IMR-90 (cell line): ENCODE results near the gene STX19. TPM values are rescaled to one million over a fixed set of nuclear protein-coding genes. Genes with fewer than 3 reads are reported as not detected.

Experiments used
- ATAC-seq: fragments of 200-7000 bp; cut with Tn5 transposase; 2 replicates; pipeline ENCODE4 v1.9.1; 2020; ENCODE audit warnings: low read depth, mild to moderate bottlenecking, moderate library complexity
- BruUV-seq: library from RNA; stranded (reverse); fragments of 400-500 nt; replicated peaks from 2 replicates; lab custom pipeline; 2021; lab: Mats Ljungman, UMichigan
- CTCF ChIA-PET: fragments of 300-600 bp; formaldehyde crosslinking; extraction: SDS; loops from one replicate; lab custom pipeline; 2021; ENCODE audit warnings: antibody characterized with exemption; lab: Yijun Ruan, JAX
- POLR2A ChIA-PET: fragments of 300-600 bp; sonication (Branson Sonifier 250); formaldehyde crosslinking; loops from one replicate; lab custom pipeline; 2022; ENCODE audit warnings: antibody characterized with exemption; ENCODE audit not compliant: unreplicated experiment; lab: Charles Lee
- DNase-seq: peaks from one replicate; pipeline ENCODE4 v3.0.0; 2013
- H2AFZ ChIP-seq: replicated peaks from 2 replicates; pipeline ENCODE3; 2013; ENCODE audit warnings: low read length, mild to moderate bottlenecking; ENCODE audit not compliant: poor library complexity
- H2AK5ac ChIP-seq: 2 replicates; pipeline ENCODE4 v1.6.1; 2013; ENCODE audit warnings: low read depth, low read length, inconsistent platforms
- H2AK9ac ChIP-seq: replicated peaks from 2 replicates; pipeline ENCODE3; 2013; ENCODE audit warnings: mild to moderate bottlenecking, low read depth, low read length, moderate library complexity; ENCODE audit not compliant: poor library complexity
- H2BK120ac ChIP-seq: 2 replicates; pipeline ENCODE4 v1.6.1; 2013; ENCODE audit warnings: low read depth, low read length, inconsistent platforms
- H2BK15ac ChIP-seq: 3 replicates; pipeline ENCODE4 v1.6.1; 2013; ENCODE audit warnings: low read depth, low read length, inconsistent platforms
- H2BK20ac ChIP-seq: 2 replicates; pipeline ENCODE4 v1.6.1; 2013; ENCODE audit warnings: low read depth, mild to moderate bottlenecking, inconsistent platforms, low read length, moderate library complexity
- H2BK5ac ChIP-seq: 2 replicates; pipeline ENCODE4 v1.6.1; 2013; ENCODE audit warnings: mild to moderate bottlenecking, low read depth, low read length, inconsistent platforms; ENCODE audit not compliant: poor library complexity, severe bottlenecking
- H3K14ac ChIP-seq: replicated peaks from 2 replicates; pipeline ENCODE4 v1.6.1; 2013; ENCODE audit warnings: low read depth, low read length, inconsistent platforms
- H3K18ac ChIP-seq: 2 replicates; pipeline ENCODE4 v1.6.1; 2013; ENCODE audit warnings: low read depth, low read length, control low read depth
- H3K23ac ChIP-seq: 2 replicates; pipeline ENCODE4 v1.6.1; 2013; ENCODE audit warnings: low read depth, low read length, inconsistent platforms
- H3K27ac ChIP-seq: 2 replicates; pipeline ENCODE4 v1.5.1; 2013; ENCODE audit warnings: mild to moderate bottlenecking, control low read depth, low read length; ENCODE audit not compliant: insufficient read depth
- H3K27me3 ChIP-seq: 2 replicates; pipeline ENCODE4 v1.6.1; 2013; ENCODE audit warnings: low read length; ENCODE audit not compliant: control insufficient read depth, insufficient read depth
- H3K36me3 ChIP-seq: 2 replicates; pipeline ENCODE4 v1.6.1; 2013; ENCODE audit warnings: low read length, mixed read lengths; ENCODE audit not compliant: control insufficient read depth, insufficient read depth
- H3K4ac ChIP-seq: 2 replicates; pipeline ENCODE4 v1.6.1; 2013; ENCODE audit warnings: low read depth, low read length, inconsistent platforms
- H3K4me1 ChIP-seq: 2 replicates; pipeline ENCODE4 v1.6.1; 2013; ENCODE audit warnings: low read length, mixed read lengths; ENCODE audit not compliant: control insufficient read depth, insufficient read depth
- H3K4me2 ChIP-seq: 2 replicates; pipeline ENCODE4 v1.6.1; 2013; ENCODE audit warnings: low read depth, mild to moderate bottlenecking, control low read depth, low read length, moderate library complexity
- H3K4me3 ChIP-seq: 2 replicates; pipeline ENCODE4 v1.5.1; 2013; ENCODE audit warnings: low read depth, mild to moderate bottlenecking, control low read depth, low read length, moderate library complexity; ENCODE audit not compliant: insufficient read depth
- H3K56ac ChIP-seq: 2 replicates; pipeline ENCODE4 v1.6.1; 2013; ENCODE audit warnings: low read length, inconsistent platforms; ENCODE audit not compliant: insufficient read depth; ENCODE audit errors: extremely low read depth
- H3K79me1 ChIP-seq, 2 experiments: 2 replicates each; pipeline ENCODE4 v1.6.1; 2013; ENCODE audit warnings: low read length in 2 of 2, inconsistent platforms in 1 of 2, low read depth in 1 of 2
- H3K9ac ChIP-seq: 2 replicates; pipeline ENCODE4 v1.6.1; 2013; ENCODE audit warnings: low read depth, low read length, control low read depth
- H3K9me1 ChIP-seq: 2 replicates; pipeline ENCODE4 v1.6.1; 2013; ENCODE audit warnings: low read length, inconsistent platforms; ENCODE audit not compliant: insufficient read depth
- H3K9me3 ChIP-seq: 2 replicates; pipeline ENCODE4 v1.6.1; 2013; ENCODE audit warnings: low read length; ENCODE audit not compliant: control insufficient read depth, insufficient read depth
- H4K20me1 ChIP-seq: 2 replicates; pipeline ENCODE4 v1.6.1; 2013; ENCODE audit warnings: low read length, inconsistent platforms; ENCODE audit not compliant: insufficient read depth
- H4K5ac ChIP-seq: 2 replicates; pipeline ENCODE4 v1.6.1; 2013; ENCODE audit warnings: mild to moderate bottlenecking, low read depth, low read length, control low read depth
- H4K8ac ChIP-seq, 2 experiments: 2 replicates each; pipeline ENCODE4 v1.6.1; 2013; ENCODE audit warnings: low read depth in 2 of 2, low read length in 2 of 2, control low read depth in 1 of 2, inconsistent platforms in 1 of 2
- H4K91ac ChIP-seq: 2 replicates; pipeline ENCODE4 v1.6.1; 2013; ENCODE audit warnings: low read depth, low read length, inconsistent platforms; ENCODE audit not compliant: insufficient read depth
- BHLHE40 ChIP-seq: fragments of 150-350 bp; IDR thresholded peaks from 2 replicates; pipeline ENCODE4 v1.6.1; 2016; ENCODE audit warnings: mild to moderate bottlenecking, low read depth, low read length
- CEBPB ChIP-seq: IDR thresholded peaks from 2 replicates; pipeline ENCODE4 v1.6.1; 2012; ENCODE audit warnings: low read depth, low read length, improper control_type of control experiment
- CHD1 ChIP-seq: IDR thresholded peaks from 2 replicates; pipeline ENCODE4 v1.6.1; 2012; ENCODE audit warnings: low read depth, low read length, improper control_type of control experiment
- MAZ ChIP-seq: IDR thresholded peaks from 2 replicates; pipeline ENCODE4 v1.6.1; 2012; ENCODE audit warnings: low read depth, mild to moderate bottlenecking, low read length, improper control_type of control experiment, moderate library complexity, borderline replicate concordance
- POLR2A ChIP-seq: IDR thresholded peaks from 2 replicates; pipeline ENCODE4 v1.6.1; 2012; ENCODE audit warnings: mild to moderate bottlenecking, low read depth, low read length
- RAD21 ChIP-seq: IDR thresholded peaks from 2 replicates; pipeline ENCODE4 v1.6.1; 2012; ENCODE audit warnings: low read length, improper control_type of control experiment
- RFX5 ChIP-seq: IDR thresholded peaks from 2 replicates; pipeline ENCODE4 v1.8.0; 2012; ENCODE audit warnings: low read depth, mild to moderate bottlenecking, low read length, moderate library complexity
- SMC3 ChIP-seq: fragments of 150-350 bp; IDR thresholded peaks from 2 replicates; pipeline ENCODE4 v1.6.1; 2016; ENCODE audit warnings: low read depth, mild to moderate bottlenecking, antibody characterized with exemption, low read length, moderate library complexity
- dilution Hi-C: fragments of 300-500 bp; cut with HindIII; formaldehyde crosslinking; loops from one replicate; pipeline ENCODE4 v1.14.3; 2018; ENCODE audit warnings: low sequenced_read_pairs; ENCODE audit not compliant: unreplicated experiment
- in situ Hi-C: fragments of 300-500 bp; cut with MboI; formaldehyde crosslinking; loops from 3 replicates; pipeline ENCODE4 v1.14.3; 2019; ENCODE audit warnings: low sequenced_read_pairs, inconsistent platforms, mixed read lengths
- intact Hi-C: fragments of 100-400 bp; cut with micrococcal nuclease; formaldehyde crosslinking; loops from 2 replicates; pipeline ENCODE4 v1.10.0; 2022
- polyA plus RNA-seq, 3 experiments: library from polyadenylated mRNA; depleted of rRNA; stranded (reverse); fragments of >200 nt; gene quantifications; 2 replicates each; pipeline ENCODE4 v1.2.3, GENCODE V29; 2012; ENCODE audit warnings: low replicate concordance in 1 of 3
- total RNA-seq: library from RNA; depleted of rRNA; stranded (reverse); fragments of >200 nt; gene quantifications from 2 replicates; pipeline ENCODE4 v1.2.3, GENCODE V29; 2012

The STX19 gene
- total and polyA plus RNA-seq, 2 of the 4 experiments (the other 2 are of a cell fraction), result not detected

DNA sequence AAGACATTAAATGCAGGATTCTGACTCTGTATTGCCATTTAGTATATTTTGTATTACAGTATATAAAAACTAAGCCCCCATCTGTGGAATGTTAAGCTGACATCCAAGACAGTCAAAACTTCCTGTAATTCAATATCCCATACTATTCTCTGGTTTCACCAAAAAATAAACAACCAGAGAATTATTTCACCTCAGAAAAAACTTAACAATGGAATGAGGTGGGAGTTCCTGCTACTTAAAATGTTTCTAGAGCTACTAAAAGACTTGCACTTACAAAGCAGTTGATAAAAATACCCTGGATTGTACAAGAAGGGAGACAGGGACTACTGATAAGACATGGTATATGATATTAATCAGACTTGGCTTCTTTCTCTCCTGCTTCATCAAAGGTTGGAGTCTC, 40.1 kb downstream of the STX19 start:
- H3K23ac ChIP-seq, result no peak overlapping the region
- H2AFZ ChIP-seq, result no peak overlapping the region
- H3K79me1 ChIP-seq, result peaks cover 5 to 17% of the 10 kb centered on the region in 2 experiments; a peak in 3 of 4 replicates
- no peak overlapping the region for H2BK5ac ChIP-seq
- TF ChIP-seq MAZ, result no peak
- TF ChIP-seq BHLHE40, result no peak
- no peak for TF ChIP-seq SMC3
- no peak for TF ChIP-seq RAD21
- no peak for TF ChIP-seq CEBPB
- TF ChIP-seq POLR2A, result no peak
- no peak for TF ChIP-seq CHD1
- no peak for TF ChIP-seq RFX5
- dilution Hi-C loops (no loop called here), in situ Hi-C loops (no loop called here), intact Hi-C loops (no loop called here)
- ChIA-PET CTCF (interaction anchor here (0.8 to 1.0 kb wide), 2 partner anchors 81 to 144 kb away, joined by 3 read pairs; no protein-coding TSS in a partner anchor), POLR2A (no interaction called here)
- H3K4me1 ChIP-seq, result peaks cover 4% of the 10 kb centered on the region
- no peaks in the 10 kb centered on the region for H3K9me3 ChIP-seq
- H3K4ac ChIP-seq, result no peak overlapping the region
- DNase-seq (peak; percentile 36), ATAC-seq (peak; percentile 59)
- H3K4me2 ChIP-seq, result peak overlapping the region; percentile 81
- H3K27me3 ChIP-seq, result no peaks in the 10 kb centered on the region
- H3K14ac ChIP-seq, result no peak overlapping the region
- peaks cover 3% of the 10 kb centered on the region; the same call in 1 of the 2 replicates for H3K9me1 ChIP-seq
- no peak overlapping the region for H4K91ac ChIP-seq
- no peak overlapping the region for H3K56ac ChIP-seq
- H3K18ac ChIP-seq, result no peak overlapping the region
- H4K8ac ChIP-seq, result no peak overlapping the region
- H3K9ac ChIP-seq, result no peak overlapping the region
- H2BK20ac ChIP-seq, result no peak overlapping the region
- no peak overlapping the region for H2AK9ac ChIP-seq
- no peak overlapping the region for H2BK120ac ChIP-seq
- no peak overlapping the region for H2BK15ac ChIP-seq
- BruUV-seq, result no TSS peak
- H3K27ac ChIP-seq, result no peak overlapping the region
- H4K5ac ChIP-seq, result no peak overlapping the region
- no peak overlapping the region for H2AK5ac ChIP-seq
- no peak overlapping the region for H3K4me3 ChIP-seq
- no peaks in the 10 kb centered on the region for H4K20me1 ChIP-seq
- H3K36me3 ChIP-seq, result no peaks in the 10 kb centered on the region
